ENCODE results near the gene PCSK4.

DNA sequence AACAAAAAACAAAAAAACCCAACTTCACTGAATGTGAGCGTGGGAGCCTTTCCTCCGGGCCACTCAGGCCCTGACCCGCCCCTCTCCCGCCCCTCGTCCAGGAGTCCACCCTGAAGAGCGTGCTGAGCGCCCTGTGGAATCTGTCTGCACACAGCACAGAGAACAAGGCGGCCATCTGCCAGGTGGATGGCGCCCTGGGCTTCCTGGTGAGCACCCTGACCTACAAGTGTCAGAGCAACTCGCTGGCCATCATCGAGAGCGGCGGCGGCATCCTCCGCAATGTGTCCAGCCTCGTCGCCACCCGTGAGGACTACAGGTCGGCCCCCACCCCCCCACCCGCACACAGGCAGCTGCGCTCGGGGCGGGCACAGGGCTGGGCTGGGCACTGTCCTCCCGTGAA lies 28.3 kb downstream of the PCSK4 start:
- TF ChIP-seq TAF1 (IDR thresholded peaks at IDR 0.05; ENCODE audit: borderline replicate concordance, low read depth, low read length), result no peak
- no peak for TF ChIP-seq POLR2AphosphoS5 (IDR thresholded peaks at IDR 0.05; ENCODE audit: low read depth, low read length)
- TF ChIP-seq POLR2A (IDR thresholded peaks at IDR 0.05; ENCODE audit: low read depth, low read length), result no peak

Measured in GM12892 (cell line).